Heart left ventricle (tissue), 13 donors: ENCODE results near the gene ZFYVE21.

Experiments used
- CTCF ChIP-seq, 12 donors: fragments of 200-600 bp; sonication (generic) in 4 of 12; IDR thresholded peaks; one replicate each; pipeline versions ENCODE4 v1.5.0 to v1.8.0; 2018 to 2022; ENCODE audit warnings: antibody characterized with exemption in 12 of 12, mild to moderate bottlenecking in 5 of 12
- POLR2A ChIP-seq, 2 donors: fragments of 450-650 bp; IDR thresholded peaks; one replicate each; pipeline ENCODE4 v1.6.1; 2017; ENCODE audit warnings: antibody characterized with exemption in 2 of 2, mild to moderate bottlenecking in 2 of 2, moderate library complexity in 2 of 2
- donor health status: ischemic (EF 13 %, LVEDD 7.1; RV severe dilation, severe dysfunction).
- donor health status: DM: no; HTN: yes; CAD: no.
- donor health status: DM: no; HTN: no; CAD: no.
- donor health status: ischemic (EF 25% LVEDD 6.9; RV normal size, moderate dysfunction).
- donor health status: ischemic (EF 25% LVEDD 5.7; RV mildly dilated, moderate dysfunction).
- donor health status: ischemic (EF 35%, LVEDD 5.7; RV mildly dilated, moderate dysfunction).
- donor health status: nonischemic (EF 11% LVEDD 7.7; RV severe dilation, severe dysfunction).
- donor health status: DM: yes; HTN: yes; CAD: no.
- donor health status: PGD.
- donor health status: ischemic (EF 29% LVEDD 5.4; RV normal size, mild dysfunction).
- donor health status: nonischemic (EF 23%, LVEDD 6.1; RV moderate dilation, normal function).

DNA sequence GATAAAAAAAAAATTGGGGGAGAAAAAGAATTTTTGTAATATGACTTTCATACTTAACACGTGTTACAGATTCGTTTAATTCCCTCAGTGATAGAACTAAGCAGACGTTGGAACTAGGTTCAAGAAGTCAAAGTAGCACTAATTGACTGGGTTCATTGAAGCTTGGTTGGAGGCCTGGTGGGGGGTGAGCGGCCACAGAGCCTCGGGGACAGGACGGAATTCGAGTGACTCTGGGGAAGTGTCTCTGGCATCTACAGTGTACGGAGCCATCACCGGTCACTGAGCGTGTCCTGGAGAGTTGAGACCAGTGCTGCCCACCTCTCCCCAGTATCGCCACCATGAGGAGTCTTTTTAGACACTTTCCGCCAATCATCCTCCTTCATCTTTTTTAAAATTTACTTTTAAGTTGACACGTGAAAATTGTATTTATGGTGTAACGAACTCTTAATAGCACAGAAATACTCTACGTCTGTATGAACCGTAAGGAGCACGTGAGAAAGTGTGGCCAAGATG is 1.3 kb downstream of the ZFYVE21 start:
- TF ChIP-seq CTCF (IDR thresholded peaks at IDR 0.05): no peak
- TF ChIP-seq POLR2A (IDR thresholded peaks at IDR 0.05): no peak
